ENCODE measurements around the gene COX17. TPM values are rescaled to one million over a fixed set of nuclear protein-coding genes. Genes with fewer than 3 reads are reported as not detected.

The COX17 gene
- total and polyA plus RNA-seq, 2 donors (not counting 3 experiments of a cell fraction or from before 2014, with no cell fraction given) = 19.8 to 37.6 TPM

- H3K36me3 ChIP-seq (ENCODE audit: control insufficient read depth in 2 of 2, extremely low read depth in 1 of 2, insufficient read depth in 2 of 2, low read length in 2 of 2) = no peaks in the 10 kb centered on the region
- H3K9ac ChIP-seq (replicated peaks; ENCODE audit: extremely low read depth, insufficient read depth, low read length) = peak overlapping the region; percentile 21
- dilution Hi-C loops (cut with MboI; ENCODE audit: extremely low pct_ligation_motif_present, low sequenced_read_pairs) (no loop called here), intact Hi-C loops (cut with micrococcal nuclease) (loop anchor here (2.0 kb wide), 1 partner anchor 39 kb away; the partner anchor contains the start of gene COX17)
- H3K27me3 ChIP-seq (ENCODE audit: control insufficient read depth in 2 of 2, insufficient read depth in 2 of 2, low read length in 2 of 2) = no peaks in the 10 kb centered on the region
- no peak overlapping the region for H3K4me3 ChIP-seq (replicated peaks in 1 of 3; ENCODE audit: insufficient read depth in 1 of 3, low read depth in 1 of 3, low read length in 3 of 3)
- POLR2A ChIA-PET = interaction anchor here (0.6 to 0.8 kb wide), 3 partner anchors 40 to 454 kb away, joined by 3 read pairs; no protein-coding TSS in a partner anchor
- H3K4me1 ChIP-seq (ENCODE audit: control insufficient read depth, extremely low read depth, insufficient read depth, low read length) = peaks cover 34% of the 10 kb centered on the region
- FAIRE-seq = peak; percentile 88
- H3K27ac ChIP-seq (ENCODE audit: insufficient read depth, low read depth, low read length) = peak overlapping the region; percentile 80
- H2AFZ ChIP-seq (ENCODE audit: low read depth, low read length) = peak overlapping the region; percentile 49
- peak overlapping the region; percentile 16 for H3K4me2 ChIP-seq (ENCODE audit: insufficient read depth, low read length)
- H3K9me3 ChIP-seq (replicated peaks; ENCODE audit: control insufficient read depth, insufficient read depth, low read length) = no peaks in the 10 kb centered on the region
- H3K9me1 ChIP-seq (replicated peaks; ENCODE audit: control insufficient read depth, extremely low read depth, insufficient read depth, low read length) = no peaks in the 10 kb centered on the region
- DNase-seq (ENCODE audit: low read depth, low spot score) = peak; percentile 91
- no peaks in the 10 kb centered on the region for H3K79me2 ChIP-seq (ENCODE audit: control insufficient read depth, insufficient read depth, low read length)
- TF ChIP-seq JUN (IDR thresholded peaks at IDR 0.05; ENCODE audit: borderline replicate concordance, insufficient read depth, insufficient read length, low read depth) (peak; percentile 72), POLR2AphosphoS5 (IDR thresholded peaks at IDR 0.05; ENCODE audit: insufficient read depth, low read depth, low read length) (peak; percentile 44), GATA2 (IDR thresholded peaks at IDR 0.05; ENCODE audit: insufficient read depth, insufficient read length, low read depth, low read length) (peak; percentile 93), CTCF (IDR thresholded peaks at IDR 0.05; ENCODE audit: extremely low read depth in 1 of 2, insufficient read depth in 1 of 2, low read depth in 1 of 2, low read length in 2 of 2) (no peak), EZH2 (IDR thresholded peaks at IDR 0.05; ENCODE audit: borderline replicate concordance, low read depth, low read length, severe bottlenecking) (no peak), FOS (IDR thresholded peaks at IDR 0.05; ENCODE audit: borderline replicate concordance, insufficient read depth, low read length) (peak; percentile 96)
- CTCF ChIA-PET = interaction anchor here (0.6 to 1.2 kb wide), 3 partner anchors 37 to 139 kb away, joined by 3 to 4 read pairs (median 4); no protein-coding TSS in a partner anchor
- H4K20me1 ChIP-seq (replicated peaks; ENCODE audit: control insufficient read depth, extremely low read depth, insufficient read depth, low read length) = no peaks in the 10 kb centered on the region
- TSS peak; percentile 84 for BruUV-seq (replicated peaks)
These were observed 39.3 kb downstream of the COX17 start for GRCh38 chr3:119637679-119638477.
